Measurements from ENCODE around the gene PUM2. TPM values are rescaled to one million over a fixed set of nuclear protein-coding genes. Genes with fewer than 3 reads are reported as not detected.

PUM2 gene
- total RNA-seq, 1 experiment from 2014 or later: 105 TPM

- ChIA-PET RAD21 (ENCODE audit: low non-redundant PET in 1 of 2, low total read pairs in 2 of 2, uncharacterized antibody in 2 of 2, unreplicated experiment in 2 of 2) (no interaction called here), CTCF (no interaction called here), POLR2A (interaction anchor here (0.7 to 1.7 kb wide), 2 partner anchors 10 to 18 kb away, joined by 3 to 4 read pairs; no protein-coding TSS in a partner anchor)
- BruUV-seq (replicated peaks): no TSS peak
- H3K9me3 ChIP-seq (ENCODE audit: control insufficient read depth in 1 of 2, insufficient read depth in 1 of 2, low read depth in 1 of 2, low read length in 2 of 2): no peaks in the 10 kb centered on the region
- H3K27ac ChIP-seq (ENCODE audit: low read depth, low read length): no peak overlapping the region
- H3K9me2 ChIP-seq (ENCODE audit: insufficient read depth): no peaks in the 10 kb centered on the region
- H3K79me2 ChIP-seq (ENCODE audit: insufficient read depth, low read length): peaks cover 12% of the 10 kb centered on the region
- no peak overlapping the region for H3K4me2 ChIP-seq (ENCODE audit: low read length)
- DNase-seq (ENCODE audit: low read depth, low spot score): no peak
- H2AFZ ChIP-seq (ENCODE audit: low read depth, low read length, poor library complexity, severe bottlenecking): no peak overlapping the region
- H3K4me3 ChIP-seq (replicated peaks in 1 of 2; ENCODE audit: low read depth in 1 of 2, low read length in 2 of 2): no peak overlapping the region
- no peaks in the 10 kb centered on the region for H3K36me3 ChIP-seq (ENCODE audit: control insufficient read depth in 1 of 2, insufficient read depth in 2 of 2, low read length in 2 of 2)
- intact Hi-C loops (cut with micrococcal nuclease): no loop called here
- H3K9ac ChIP-seq (ENCODE audit: low read length): no peak overlapping the region
- ATAC-seq: no peak
- H3K27me3 ChIP-seq (ENCODE audit: insufficient read depth, low read length): no peaks in the 10 kb centered on the region
- no peaks in the 10 kb centered on the region for H4K20me1 ChIP-seq (ENCODE audit: insufficient read depth)
- H3K4me1 ChIP-seq (ENCODE audit: control insufficient read depth in 1 of 2, insufficient read depth in 2 of 2, low read length in 2 of 2): peaks cover 0 to 16% of the 10 kb centered on the region in 2 experiments; a peak in 1 of 4 replicates
- TF ChIP-seq RAD21 (IDR thresholded peaks at IDR 0.05; ENCODE audit: low read depth) (no peak), ZFX (IDR thresholded peaks at IDR 0.05) (no peak), YY1 (IDR thresholded peaks at IDR 0.05; ENCODE audit: extremely low read depth, insufficient replicate concordance, low read depth, low read length) (no peak), CTCF (IDR thresholded peaks at IDR 0.05 in 2 of 3, conservative IDR thresholded peaks at IDR 0.05 in 1 of 3; ENCODE audit: borderline replicate concordance in 1 of 3, insufficient read depth in 1 of 3, low read depth in 2 of 3, low read length in 2 of 3) (no peak), POLR2AphosphoS5 (IDR thresholded peaks at IDR 0.05; ENCODE audit: low read depth, low read length) (no peak)
These were observed 136.7 kb downstream of the PUM2 start for GRCh38 chr2:20213651-20214565.

Data from HCT116 (cell line).